ENCODE results near the gene LCN6. TPM values are rescaled to one million over a fixed set of nuclear protein-coding genes. Genes with fewer than 3 reads are reported as not detected.

LCN6 gene
- total and polyA plus RNA-seq, 9 of the 15 experiments (the other 6 are each of a cell fraction or from before 2014, with no cell fraction given): 0.10 to 0.45 (median 0.37) TPM; not detected in 5

- TF ChIP-seq NCOA4 (IDR thresholded peaks at IDR 0.05; ENCODE audit: partially characterized antibody): no peak
- TF ChIP-seq ZFX (CRISPR knock-in tag; IDR thresholded peaks at IDR 0.05): peak; percentile 15; the same call in 1 of the 2 replicates
Measured at GRCh38 chr9:136745389-136746154, 2.8 kb downstream of the LCN6 start (continued).

- DNase-seq (ENCODE audit: extremely low read depth in 1 of 4, low spot score in 3 of 4) (no peak), FAIRE-seq (no peak), ATAC-seq (no peak; the same call in 2 of the 3 replicates)
- POLR2A ChIA-PET: interaction anchor here (2.0 kb wide), 2 partner anchors 15 to 17 kb away, joined by 10 to 17 read pairs; no protein-coding TSS in a partner anchor
- Histone ChIP-seq H3K27me3 (ENCODE audit: control insufficient read depth in 2 of 2, insufficient read depth in 2 of 2, low read length in 2 of 2) (no peaks in the 10 kb centered on the region; a peak in 1 of 5 replicates), H3K36me3 (ENCODE audit: control insufficient read depth, insufficient read depth, low read length) (no peaks in the 10 kb centered on the region), H3K4me2 (ENCODE audit: insufficient read depth, low read length) (no peak overlapping the region), H3K9me3 (replicated peaks; ENCODE audit: control insufficient read depth, insufficient read depth, low read depth, low read length) (no peaks in the 10 kb centered on the region), H4K20me1 (replicated peaks; ENCODE audit: control insufficient read depth, insufficient read depth, low read length) (no peaks in the 10 kb centered on the region), H3K4me3 (no peak overlapping the region), H2AFZ (ENCODE audit: low read depth, low read length) (no peak overlapping the region), H3K4me1 (replicated peaks in 1 of 2; ENCODE audit: control insufficient read depth in 2 of 2, insufficient read depth in 2 of 2, low read length in 2 of 2) (peaks cover 16 to 96% of the 10 kb centered on the region in 2 experiments), H3K9me1 (ENCODE audit: control insufficient read depth, insufficient read depth, low read length) (no peaks in the 10 kb centered on the region), H3K9ac (ENCODE audit: insufficient read depth in 1 of 2, low read depth in 2 of 2, low read length in 2 of 2) (no peak overlapping the region; a peak in 1 of 4 replicates), H3K27ac (ENCODE audit: extremely low read depth, low read depth, low read length) (no peak overlapping the region), H3K79me2 (ENCODE audit: control insufficient read depth, insufficient read depth, low read length) (no peaks in the 10 kb centered on the region)
- TF ChIP-seq TRIM25 (IDR thresholded peaks at IDR 0.05; ENCODE audit: borderline replicate concordance): no peak
- no peak for TF ChIP-seq ZNF175 (CRISPR knock-in tag; IDR thresholded peaks at IDR 0.05; ENCODE audit: low read depth)
- no peak for TF ChIP-seq HNRNPK (IDR thresholded peaks at IDR 0.05; ENCODE audit: low read depth, low read length, poor library complexity, severe bottlenecking)
- peak; percentile 27 for TF ChIP-seq PCBP1 (IDR thresholded peaks at IDR 0.05; ENCODE audit: low read depth, low read length, poor library complexity, severe bottlenecking)
- no peak for TF ChIP-seq MBD1 (CRISPR knock-in tag; IDR thresholded peaks at IDR 0.05)
- no peak for TF ChIP-seq HDAC6 (IDR thresholded peaks at IDR 0.05; ENCODE audit: low read depth, low read length)
- TF ChIP-seq CREB3L1 (IDR thresholded peaks at IDR 0.05; ENCODE audit: borderline replicate concordance, low read depth): no peak
- TF ChIP-seq KLF6 (CRISPR knock-in tag; IDR thresholded peaks at IDR 0.05; ENCODE audit: borderline replicate concordance): no peak
- TF ChIP-seq ZNF436 (CRISPR knock-in tag; IDR thresholded peaks at IDR 0.05): no peak
- CTCF ChIA-PET (ENCODE audit: low intra/inter-chr PET ratio): interaction anchor here (0.7 kb wide), 1 partner anchor 100 kb away, joined by 3 read pairs; no protein-coding TSS in a partner anchor
- intact Hi-C loops (cut with micrococcal nuclease) (no loop called here), in situ Hi-C loops (cut with MboI) (no loop called here)
- no TSS peak for BruUV-seq (replicated peaks)
- 72% methylated on average over 4 of the region's 18 CpGs for WGBS (ENCODE audit: insufficient coverage, low coverage, missing lambda C conversion rate)
Measured at GRCh38 chr9:136744773-136745172, 3.6 kb downstream of the LCN6 start.

All from K562 (cell line).